ENCODE data around the gene NTM.

NTM gene

DNA sequence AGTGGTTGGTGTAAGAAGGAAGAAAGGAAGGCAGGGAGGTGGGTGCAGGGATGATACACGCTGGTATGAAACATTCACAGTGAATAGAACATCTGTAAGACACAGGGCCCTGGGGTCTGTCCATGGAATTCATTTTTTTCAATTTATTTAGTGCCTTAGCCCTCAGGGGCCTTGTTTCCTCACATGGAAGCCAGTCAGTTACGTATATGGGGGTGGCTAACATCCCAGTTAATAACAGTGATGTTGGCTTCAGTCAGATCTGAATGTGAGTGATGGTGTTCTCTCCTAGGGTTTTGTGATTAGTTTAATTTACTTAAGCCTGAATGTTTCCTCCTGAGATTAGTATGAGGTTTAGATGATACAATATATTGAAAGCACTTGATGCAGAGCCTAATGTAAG is 577.1 kb downstream of the NTM start:
- H3K4me3 ChIP-seq (ENCODE audit: low read depth, low read length), result no peak overlapping the region
- TF ChIP-seq, protein P1, sequence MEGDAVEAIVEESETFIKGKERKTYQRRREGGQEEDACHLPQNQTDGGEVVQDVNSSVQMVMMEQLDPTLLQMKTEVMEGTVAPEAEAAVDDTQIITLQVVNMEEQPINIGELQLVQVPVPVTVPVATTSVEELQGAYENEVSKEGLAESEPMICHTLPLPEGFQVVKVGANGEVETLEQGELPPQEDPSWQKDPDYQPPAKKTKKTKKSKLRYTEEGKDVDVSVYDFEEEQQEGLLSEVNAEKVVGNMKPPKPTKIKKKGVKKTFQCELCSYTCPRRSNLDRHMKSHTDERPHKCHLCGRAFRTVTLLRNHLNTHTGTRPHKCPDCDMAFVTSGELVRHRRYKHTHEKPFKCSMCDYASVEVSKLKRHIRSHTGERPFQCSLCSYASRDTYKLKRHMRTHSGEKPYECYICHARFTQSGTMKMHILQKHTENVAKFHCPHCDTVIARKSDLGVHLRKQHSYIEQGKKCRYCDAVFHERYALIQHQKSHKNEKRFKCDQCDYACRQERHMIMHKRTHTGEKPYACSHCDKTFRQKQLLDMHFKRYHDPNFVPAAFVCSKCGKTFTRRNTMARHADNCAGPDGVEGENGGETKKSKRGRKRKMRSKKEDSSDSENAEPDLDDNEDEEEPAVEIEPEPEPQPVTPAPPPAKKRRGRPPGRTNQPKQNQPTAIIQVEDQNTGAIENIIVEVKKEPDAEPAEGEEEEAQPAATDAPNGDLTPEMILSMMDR (IDR thresholded peaks at IDR 0.05; ENCODE audit: control insufficient read depth, extremely low read depth, insufficient read depth), result no peak
- DNase-seq (ENCODE audit: low read depth), result no peak

DNA sequence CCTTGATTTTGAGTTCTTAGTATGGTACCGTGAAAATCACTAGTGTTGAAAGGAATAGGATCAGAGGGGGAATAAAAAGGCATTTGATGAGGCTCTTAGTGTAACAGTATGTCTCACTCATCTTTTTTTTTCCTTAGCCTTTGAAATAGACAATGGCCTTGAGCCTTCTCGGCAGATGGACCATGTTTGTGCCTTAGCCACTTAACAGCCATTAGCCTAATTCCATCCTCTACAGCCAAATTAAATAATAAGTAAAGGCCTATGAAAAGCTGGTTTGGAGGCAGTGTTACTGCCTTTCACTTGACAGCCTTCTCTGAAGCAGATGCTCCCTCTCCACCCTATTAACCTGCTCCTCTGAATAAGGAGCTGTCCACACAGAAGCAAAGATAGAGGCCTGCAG is 580.7 kb downstream of the NTM start:
- DNase-seq (ENCODE audit: low read depth), result no peak
- TF ChIP-seq, protein P1 (IDR thresholded peaks at IDR 0.05; ENCODE audit: control insufficient read depth, extremely low read depth, insufficient read depth), result no peak
- H3K4me3 ChIP-seq (ENCODE audit: low read depth, low read length), result no peak overlapping the region

DNA sequence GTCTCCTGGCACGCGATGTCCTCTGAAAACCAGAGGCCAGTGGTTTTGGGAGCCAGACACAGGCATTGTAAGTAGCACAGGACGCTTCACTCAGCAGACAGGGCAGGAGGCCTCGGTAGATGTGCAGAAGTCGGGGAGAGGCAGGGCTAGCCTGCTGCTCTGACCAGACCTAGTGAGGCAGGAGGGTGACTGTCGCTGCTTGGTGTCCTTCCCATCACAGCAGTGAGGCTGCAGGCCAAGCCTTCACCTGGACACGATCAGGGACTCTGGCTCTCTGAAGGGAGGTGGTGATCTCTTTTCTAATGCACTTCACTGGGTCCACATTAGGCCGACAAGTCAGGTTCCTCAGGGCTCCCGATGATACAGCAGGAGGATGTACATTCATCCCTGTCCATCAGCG is 583.7 kb downstream of the NTM start:
- no peak for DNase-seq (ENCODE audit: low read depth)
- H3K4me3 ChIP-seq (ENCODE audit: low read depth, low read length), result no peak overlapping the region
- TF ChIP-seq, protein P1 (IDR thresholded peaks at IDR 0.05; ENCODE audit: control insufficient read depth, extremely low read depth, insufficient read depth), result no peak

DNA sequence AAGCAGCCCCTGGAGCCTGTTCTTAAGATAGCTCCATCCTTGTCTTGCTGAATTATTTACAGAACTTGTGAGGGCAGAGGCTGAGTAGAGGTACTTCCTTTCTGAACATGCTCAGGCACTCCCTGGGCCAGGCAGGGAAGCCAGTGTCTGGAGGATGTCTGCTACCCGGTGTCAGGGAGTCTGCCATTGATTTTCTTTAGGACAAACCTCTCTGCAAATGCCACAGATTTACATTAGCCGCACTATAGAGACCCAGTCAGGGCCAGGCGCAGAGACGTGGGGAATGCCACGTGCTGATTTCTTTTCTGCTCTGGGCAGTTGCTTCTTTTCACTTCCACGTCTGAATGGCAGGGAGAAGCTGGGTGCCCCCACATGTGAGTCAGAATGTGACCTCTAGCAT is 585.5 kb downstream of the NTM start:
- TF ChIP-seq, protein P1 (IDR thresholded peaks at IDR 0.05; ENCODE audit: control insufficient read depth, extremely low read depth, insufficient read depth), result no peak
- no peak for DNase-seq (ENCODE audit: low read depth)
- H3K4me3 ChIP-seq (ENCODE audit: low read depth, low read length), result no peak overlapping the region

DNA sequence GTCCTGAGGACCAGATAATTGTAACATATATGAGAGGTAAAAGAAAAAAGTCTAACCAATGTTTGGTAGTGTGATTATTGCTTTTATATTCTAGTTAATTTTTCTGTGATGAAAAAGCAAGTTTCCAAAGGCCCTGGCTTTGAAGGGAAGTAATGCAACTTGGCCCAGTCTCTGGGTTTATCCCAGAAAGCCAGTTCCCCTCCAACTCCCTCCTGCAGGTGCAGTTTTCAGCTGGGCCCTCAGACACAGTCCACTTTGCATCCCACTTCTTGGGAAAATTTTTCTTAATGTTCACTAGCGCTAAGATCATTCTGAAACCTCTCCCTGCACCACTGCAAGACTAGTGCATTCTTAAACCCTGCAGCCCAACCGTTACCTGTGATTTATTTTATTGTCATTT is 586.8 kb downstream of the NTM start:
- no peak for DNase-seq (ENCODE audit: low read depth)
- H3K4me3 ChIP-seq (ENCODE audit: low read depth, low read length), result no peak overlapping the region
- TF ChIP-seq, protein P1 (IDR thresholded peaks at IDR 0.05; ENCODE audit: control insufficient read depth, extremely low read depth, insufficient read depth), result no peak

DNA sequence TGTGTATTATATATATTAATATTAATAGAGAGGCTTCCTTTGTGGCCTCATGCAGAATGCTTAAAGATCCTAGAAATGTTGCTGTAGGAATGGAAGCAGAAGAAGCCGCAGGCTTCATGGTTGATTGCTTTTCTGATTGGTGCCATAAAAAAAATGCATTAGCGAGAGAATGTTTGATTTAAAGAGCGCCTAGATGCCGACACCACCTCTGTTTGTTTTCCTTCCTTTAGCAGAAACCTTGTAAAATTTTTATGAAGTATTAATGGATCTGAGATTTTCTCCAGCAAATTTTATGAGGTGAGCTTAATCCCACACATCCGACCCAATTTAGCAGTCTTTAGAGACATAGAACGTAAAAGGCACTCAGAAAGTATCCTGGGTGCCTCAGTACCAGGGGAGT is 587.5 kb downstream of the NTM start:
- DNase-seq (ENCODE audit: low read depth), result peak; percentile 33
- TF ChIP-seq, protein P1 (IDR thresholded peaks at IDR 0.05; ENCODE audit: control insufficient read depth, extremely low read depth, insufficient read depth), result no peak
- H3K4me3 ChIP-seq (ENCODE audit: low read depth, low read length), result no peak overlapping the region

DNA sequence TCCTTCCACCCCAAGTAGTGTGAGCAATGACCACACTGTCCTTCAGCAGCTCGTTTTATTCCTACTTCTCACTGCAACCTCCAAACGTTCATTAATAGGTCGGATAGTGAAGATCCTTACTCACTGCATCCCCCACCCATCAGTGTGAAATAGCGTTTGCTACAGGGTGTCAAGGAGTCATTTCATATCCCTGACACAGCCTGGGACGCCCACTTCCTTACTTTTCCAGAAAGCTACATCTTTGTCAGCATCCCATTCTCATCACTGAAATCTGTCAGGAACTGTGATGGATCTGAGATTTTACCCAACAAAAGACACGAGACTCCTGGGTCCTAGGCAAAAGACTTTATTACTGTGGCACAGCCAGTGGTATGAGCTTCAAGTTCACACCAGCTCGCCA is 592.4 kb downstream of the NTM start:
- no peak overlapping the region for H3K4me3 ChIP-seq (ENCODE audit: low read depth, low read length)
- DNase-seq (ENCODE audit: low read depth), result no peak
- TF ChIP-seq, protein P1 (IDR thresholded peaks at IDR 0.05; ENCODE audit: control insufficient read depth, extremely low read depth, insufficient read depth), result no peak
